Gastrocnemius medialis (tissue), 4 donors: ENCODE results near the gene FNDC3B. TPM values are rescaled to one million over a fixed set of nuclear protein-coding genes. Genes with fewer than 3 reads are reported as not detected.

ENCODE experiments used
- ATAC-seq, 2 donors: fragments of 150-250 bp; one replicate each; pipeline ENCODE4 v1.9.1; 2016
- DNase-seq, 2 donors: peaks; one replicate each; pipeline ENCODE4 v3.0.0-alpha.2; 2019
- H3K27ac ChIP-seq, 4 donors: fragments of 200-600 bp; sonication (generic); 1 replicate in 1 of 4; 2 replicates in 3 of 4; pipeline ENCODE4 v1.5.1; 2016 to 2018; ENCODE audit warnings: mild to moderate bottlenecking in 2 of 4, moderate library complexity in 1 of 4
- H3K27me3 ChIP-seq, 3 donors: fragments of 200-600 bp; sonication (generic) in 2 of 3; 1 replicate in 1 of 3; 2 replicates in 2 of 3; pipeline versions ENCODE4 v1.5.1 to v1.6.0; 2016 to 2019; ENCODE audit warnings: mild to moderate bottlenecking in 1 of 3, moderate library complexity in 1 of 3
- H3K36me3 ChIP-seq, 2 donors: fragments of 200-600 bp; sonication (generic) in 1 of 2; one replicate each; pipeline ENCODE4 v1.5.1; 2017 to 2018
- H3K4me1 ChIP-seq, 2 donors: fragments of 200-600 bp; sonication (generic) in 1 of 2; one replicate each; pipeline ENCODE4 v1.5.1; 2016 to 2017; ENCODE audit warnings: mild to moderate bottlenecking in 2 of 2
- H3K4me3 ChIP-seq, 4 donors: fragments of 200-600 bp; sonication (generic) in 3 of 4; 1 replicate in 1 of 4; 2 replicates in 3 of 4; pipeline ENCODE4 v1.5.1; 2016 to 2019; ENCODE audit warnings: mild to moderate bottlenecking in 2 of 4
- H3K9me3 ChIP-seq, 3 donors: fragments of 200-600 bp; sonication (generic) in 2 of 3; 1 replicate in 1 of 3; 2 replicates in 2 of 3; pipeline ENCODE4 v1.5.1; 2016 to 2019
- POLR2A ChIP-seq, 2 donors: fragments of 450-650 bp; IDR thresholded peaks; one replicate each; pipeline ENCODE4 v1.6.1; 2017; ENCODE audit warnings: antibody characterized with exemption in 2 of 2, mild to moderate bottlenecking in 2 of 2, moderate library complexity in 2 of 2
- in situ Hi-C, 4 donors: fragments of 200-750 bp; cut with MboI; loops; one replicate each; pipeline versions ENCODE4 v1.15.0 to v1.8.0; 2017; ENCODE audit warnings: low sequenced_read_pairs in 4 of 4
- intact Hi-C: fragments of 100-400 bp; cut with DNase I; formaldehyde crosslinking; loops from one replicate; pipeline ENCODE4 v1.15.1; 2023; ENCODE audit warnings: low total_unique reads
- total RNA-seq, 4 donors: library from RNA; depleted of rRNA; stranded (reverse); fragments of >200 nt; gene quantifications; one replicate each; pipeline versions ENCODE4 v1.1.0 to v1.2.3, GENCODE V29; 2016
- TF ChIP-seq, protein P1 (sequence below), 5 experiments: fragments of 450-650 bp in 3 of 5; fragments of 200-600 bp in 2 of 5; sonication (generic) in 2 of 5; IDR thresholded peaks in 4 of 5; conservative IDR thresholded peaks in 1 of 5; 1 replicate in 4 of 5; 2 replicates in 1 of 5; pipeline ENCODE4 v1.5.1; 2016 to 2019; ENCODE audit warnings: antibody characterized with exemption in 5 of 5, mild to moderate bottlenecking in 3 of 5, moderate library complexity in 3 of 5

FNDC3B gene
- total RNA-seq, 4 donors from 2014 or later, result 42.5 to 110 (median 74.2) TPM

DNA sequence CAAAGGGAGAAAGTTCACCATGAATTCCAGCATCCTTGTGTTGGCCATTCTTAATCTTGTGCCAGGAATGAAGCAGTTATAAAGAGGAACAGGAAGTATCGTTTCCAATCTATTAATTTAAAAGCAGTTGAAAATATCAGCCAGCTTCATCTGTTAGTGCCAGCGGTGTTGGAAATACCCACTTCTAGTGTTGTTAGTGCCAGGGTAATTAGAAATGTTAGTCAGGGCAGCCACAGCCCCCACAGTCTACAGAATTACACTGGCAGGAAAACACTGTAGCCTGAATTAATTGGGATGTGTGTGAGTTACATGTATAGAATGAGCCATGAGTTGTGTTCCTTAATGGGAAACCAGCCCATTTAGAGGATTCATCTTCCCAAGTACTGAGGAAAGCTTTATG is 281.1 kb downstream of the FNDC3B start:
- H3K27me3 ChIP-seq, result no peaks in the 10 kb centered on the region
- H3K27ac ChIP-seq, result peak overlapping the region; percentile 79 to 88 (median 82)
- in situ Hi-C loops (loop anchor here in 3 of 4 donors (10.0 to 25.0 kb wide), 3 partner anchors 276 to 286 kb away; partner anchors contain the start of gene FNDC3B (in 2 of the 3)), intact Hi-C loops (loop anchor here (5.0 kb wide), 2 partner anchors 37 to 153 kb away; no protein-coding TSS in a partner anchor)
- no peak overlapping the region for H3K4me3 ChIP-seq
- TF ChIP-seq, protein P1, sequence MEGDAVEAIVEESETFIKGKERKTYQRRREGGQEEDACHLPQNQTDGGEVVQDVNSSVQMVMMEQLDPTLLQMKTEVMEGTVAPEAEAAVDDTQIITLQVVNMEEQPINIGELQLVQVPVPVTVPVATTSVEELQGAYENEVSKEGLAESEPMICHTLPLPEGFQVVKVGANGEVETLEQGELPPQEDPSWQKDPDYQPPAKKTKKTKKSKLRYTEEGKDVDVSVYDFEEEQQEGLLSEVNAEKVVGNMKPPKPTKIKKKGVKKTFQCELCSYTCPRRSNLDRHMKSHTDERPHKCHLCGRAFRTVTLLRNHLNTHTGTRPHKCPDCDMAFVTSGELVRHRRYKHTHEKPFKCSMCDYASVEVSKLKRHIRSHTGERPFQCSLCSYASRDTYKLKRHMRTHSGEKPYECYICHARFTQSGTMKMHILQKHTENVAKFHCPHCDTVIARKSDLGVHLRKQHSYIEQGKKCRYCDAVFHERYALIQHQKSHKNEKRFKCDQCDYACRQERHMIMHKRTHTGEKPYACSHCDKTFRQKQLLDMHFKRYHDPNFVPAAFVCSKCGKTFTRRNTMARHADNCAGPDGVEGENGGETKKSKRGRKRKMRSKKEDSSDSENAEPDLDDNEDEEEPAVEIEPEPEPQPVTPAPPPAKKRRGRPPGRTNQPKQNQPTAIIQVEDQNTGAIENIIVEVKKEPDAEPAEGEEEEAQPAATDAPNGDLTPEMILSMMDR (IDR thresholded peaks at IDR 0.05 in 4 of 5, conservative IDR thresholded peaks at IDR 0.05 in 1 of 5), result no peak
- TF ChIP-seq POLR2A (IDR thresholded peaks at IDR 0.05), result no peak
- H3K4me1 ChIP-seq, result peaks cover 88 to 90% of the 10 kb centered on the region in 2 donors
- ATAC-seq (no peak), DNase-seq (no peak)
- no peaks in the 10 kb centered on the region for H3K9me3 ChIP-seq
- peaks cover 0 to 11% of the 10 kb centered on the region in 2 donors for H3K36me3 ChIP-seq

DNA sequence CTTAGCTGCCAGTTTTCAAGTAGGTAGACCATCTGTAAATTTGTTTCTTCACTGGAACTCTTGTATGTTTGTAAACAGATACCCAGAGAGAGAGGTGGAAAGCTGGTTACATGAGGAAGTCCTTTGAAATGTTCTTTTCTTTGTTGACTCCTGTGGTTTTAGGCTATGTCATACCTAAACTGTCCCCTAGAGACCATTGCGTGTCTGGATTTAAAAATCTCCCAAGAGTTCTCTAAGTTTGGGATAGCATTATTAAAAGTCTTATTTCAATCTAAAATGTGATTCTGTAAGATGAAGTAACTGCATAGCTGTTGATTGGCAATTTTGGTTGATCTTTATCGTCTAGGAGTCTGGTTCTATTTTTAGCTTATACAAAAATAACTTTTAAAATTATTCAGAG is 281.7 kb downstream of the FNDC3B start:
- ATAC-seq (peak in 1 of 2 donors; percentile 37), DNase-seq (no peak)
- Histone ChIP-seq H3K4me1 (peaks cover 83 to 85% of the 10 kb centered on the region in 2 donors), H3K36me3 (peaks cover 0 to 15% of the 10 kb centered on the region in 2 donors), H3K27ac (peak overlapping the region; percentile 79 to 88 (median 82)), H3K27me3 (no peaks in the 10 kb centered on the region), H3K9me3 (no peaks in the 10 kb centered on the region), H3K4me3 (no peak overlapping the region)
- intact Hi-C loops (loop anchor here (5.0 kb wide), 2 partner anchors 36 to 154 kb away; no protein-coding TSS in a partner anchor), in situ Hi-C loops (loop anchor here in 3 of 4 donors (10.0 to 25.0 kb wide), 3 partner anchors 276 to 286 kb away; partner anchors contain the start of gene FNDC3B (in 2 of the 3))
- TF ChIP-seq, protein P1 (IDR thresholded peaks at IDR 0.05 in 4 of 5, conservative IDR thresholded peaks at IDR 0.05 in 1 of 5), result peak in 3 of 5 experiments; percentile 12 to 37 (median 21)
- no peak for TF ChIP-seq POLR2A (IDR thresholded peaks at IDR 0.05)

DNA sequence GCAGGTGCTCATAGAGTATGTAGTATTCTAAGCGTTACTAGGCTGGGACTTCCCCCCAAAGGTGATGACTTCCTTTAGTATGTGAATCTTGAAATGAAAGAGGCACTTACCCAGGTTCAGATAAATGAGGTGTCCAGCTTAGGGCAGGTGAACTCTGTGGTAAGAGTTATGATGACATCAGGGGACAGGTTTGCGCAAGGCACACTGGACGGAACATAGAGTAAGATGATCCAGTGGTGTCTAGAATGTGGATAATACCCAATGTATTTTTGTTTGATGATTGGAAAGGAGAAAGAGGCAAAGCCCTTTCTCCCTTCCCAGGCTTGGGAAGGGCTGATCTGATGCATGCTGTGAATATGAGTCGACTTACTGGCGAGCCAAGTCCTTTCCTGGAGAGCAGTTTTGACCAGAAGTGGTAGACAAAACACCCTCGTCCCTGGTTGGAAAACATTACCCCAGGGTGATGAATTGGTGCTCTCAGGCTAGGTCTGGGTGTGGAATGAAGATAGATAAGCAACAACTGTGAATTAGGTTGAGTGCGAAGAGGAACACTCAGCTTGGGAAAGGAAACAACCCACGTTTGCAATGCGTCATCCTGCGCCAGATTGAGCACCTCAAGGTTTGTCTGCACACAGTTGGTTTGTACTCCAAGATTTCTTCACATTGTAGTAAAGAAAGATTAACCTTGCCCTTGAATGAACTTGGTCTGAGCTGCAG is 284.7 kb downstream of the FNDC3B start:
- peak; percentile 88 to 93 for ATAC-seq
- peaks cover 0 to 31% of the 10 kb centered on the region in 2 donors for H3K36me3 ChIP-seq
- intact Hi-C loops, result loop anchor here (1.0 to 5.0 kb wide), 3 partner anchors 33 to 198 kb away; no protein-coding TSS in a partner anchor

DNA sequence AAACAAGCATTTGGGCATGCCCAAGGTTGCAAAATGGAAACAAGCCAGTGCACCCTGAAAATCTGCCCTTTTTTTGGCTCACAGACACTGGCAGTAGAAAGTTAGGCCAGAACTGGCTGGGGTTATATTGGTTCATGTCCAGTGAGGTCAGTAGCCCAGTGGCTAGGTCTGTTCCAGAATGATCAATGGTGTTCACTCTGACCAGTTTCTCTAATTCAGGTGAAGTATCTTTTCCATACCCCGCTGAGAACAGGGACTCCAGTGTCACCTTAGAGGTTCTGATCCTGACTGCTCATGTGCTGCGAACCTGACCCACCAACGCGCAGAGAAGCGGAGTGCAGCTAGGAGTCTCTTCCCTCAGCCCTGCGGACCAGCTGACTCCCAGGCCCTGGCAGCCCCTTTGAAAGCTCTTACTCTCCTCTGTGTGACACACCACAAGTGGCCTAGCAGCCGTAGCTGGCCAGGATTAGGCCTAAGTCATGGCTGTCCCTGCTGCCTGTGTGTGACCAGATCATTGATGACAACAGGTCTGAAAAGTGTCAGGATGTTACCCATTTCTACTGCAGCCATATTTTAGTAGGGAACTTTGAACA is 285.3 kb downstream of the FNDC3B start:
- Histone ChIP-seq H3K4me3 (no peak overlapping the region), H3K9me3 (no peaks in the 10 kb centered on the region), H3K4me1 (peaks cover 47 to 49% of the 10 kb centered on the region in 2 donors), H3K27me3 (no peaks in the 10 kb centered on the region), H3K36me3 (peaks cover 0 to 38% of the 10 kb centered on the region in 2 donors), H3K27ac (peak overlapping the region; percentile 79 to 88 (median 82))
- peak in 1 of 2 donors; percentile 10 for ATAC-seq
- DNase-seq, result peak; percentile 33 to 59
- in situ Hi-C loops, result loop anchor here (10.0 to 25.0 kb wide), 6 partner anchors 280 to 687 kb away; partner anchors contain the start of genes FNDC3B (in 2 of the 4) and TMEM212 (in 2 of the 4)
- TF ChIP-seq, protein P1 (IDR thresholded peaks at IDR 0.05 in 4 of 5, conservative IDR thresholded peaks at IDR 0.05 in 1 of 5), result no peak
- intact Hi-C loops, result loop anchor here (1.0 to 5.0 kb wide), 3 partner anchors 33 to 198 kb away; no protein-coding TSS in a partner anchor

More for the DNA sequence above, 284.7 kb downstream of the FNDC3B start:
- H3K27ac ChIP-seq, result peak overlapping the region; percentile 79 to 88 (median 82)
- H3K9me3 ChIP-seq, result no peaks in the 10 kb centered on the region
- peak; percentile 78 to 90 for DNase-seq
- no peak overlapping the region for H3K4me3 ChIP-seq
- in situ Hi-C loops, result loop anchor here in 3 of 4 donors (10.0 to 25.0 kb wide), 3 partner anchors 279 to 289 kb away; partner anchors contain the start of gene FNDC3B (in 2 of the 3)
- H3K4me1 ChIP-seq, result peaks cover 54 to 56% of the 10 kb centered on the region in 2 donors
- H3K27me3 ChIP-seq, result no peaks in the 10 kb centered on the region
- TF ChIP-seq POLR2A (IDR thresholded peaks at IDR 0.05), result no peak
- TF ChIP-seq, protein P1 (IDR thresholded peaks at IDR 0.05 in 4 of 5, conservative IDR thresholded peaks at IDR 0.05 in 1 of 5), result no peak
